Measurements from ENCODE around the gene SNAI3. TPM values are rescaled to one million over a fixed set of nuclear protein-coding genes. Genes with fewer than 3 reads are reported as not detected.

SNAI3 gene
- total and polyA plus RNA-seq, 9 of the 15 experiments (the other 6 are each of a cell fraction or from before 2014, with no cell fraction given): 0.04 to 4.1 (median 0.80) TPM; not detected in 1

DNA sequence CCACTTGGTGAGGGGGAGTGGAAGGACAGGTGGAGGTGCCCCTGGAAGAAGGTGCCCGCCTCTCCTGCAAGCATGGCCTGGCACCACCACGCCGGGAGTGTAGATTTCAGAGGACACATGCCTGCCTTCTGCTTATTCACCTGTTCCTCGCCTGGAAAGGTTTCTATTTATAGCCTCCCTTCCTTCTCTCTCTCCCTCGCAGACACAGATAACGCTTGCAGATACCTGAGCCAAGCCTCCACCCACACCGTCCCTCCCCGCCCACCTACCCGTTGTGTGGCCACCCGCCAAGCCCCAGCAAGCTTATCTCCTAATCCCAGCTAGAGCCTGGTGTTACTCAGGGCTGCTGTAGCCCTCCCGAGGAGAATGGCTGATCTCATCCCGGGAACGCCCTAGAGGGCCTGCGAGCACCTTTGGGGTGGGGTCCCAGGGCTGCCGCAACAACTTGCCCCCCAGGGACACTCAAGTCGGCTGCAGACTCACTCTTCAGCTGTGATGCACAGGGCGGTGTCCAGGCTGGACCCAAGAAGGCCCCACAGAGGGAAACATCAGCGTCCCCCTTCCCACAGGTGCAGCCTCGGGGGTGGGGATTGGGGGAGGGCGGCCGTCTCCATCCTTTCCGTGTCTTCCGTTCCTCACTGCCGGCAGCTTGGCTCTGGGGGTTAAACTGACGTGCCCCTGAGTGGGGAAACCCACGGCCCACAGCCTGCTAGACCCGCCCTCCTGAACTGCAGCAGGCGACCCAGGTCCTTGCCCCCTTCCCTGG lies 1.9 kb upstream of the SNAI3 start (continued):
- TF ChIP-seq, protein P1, sequence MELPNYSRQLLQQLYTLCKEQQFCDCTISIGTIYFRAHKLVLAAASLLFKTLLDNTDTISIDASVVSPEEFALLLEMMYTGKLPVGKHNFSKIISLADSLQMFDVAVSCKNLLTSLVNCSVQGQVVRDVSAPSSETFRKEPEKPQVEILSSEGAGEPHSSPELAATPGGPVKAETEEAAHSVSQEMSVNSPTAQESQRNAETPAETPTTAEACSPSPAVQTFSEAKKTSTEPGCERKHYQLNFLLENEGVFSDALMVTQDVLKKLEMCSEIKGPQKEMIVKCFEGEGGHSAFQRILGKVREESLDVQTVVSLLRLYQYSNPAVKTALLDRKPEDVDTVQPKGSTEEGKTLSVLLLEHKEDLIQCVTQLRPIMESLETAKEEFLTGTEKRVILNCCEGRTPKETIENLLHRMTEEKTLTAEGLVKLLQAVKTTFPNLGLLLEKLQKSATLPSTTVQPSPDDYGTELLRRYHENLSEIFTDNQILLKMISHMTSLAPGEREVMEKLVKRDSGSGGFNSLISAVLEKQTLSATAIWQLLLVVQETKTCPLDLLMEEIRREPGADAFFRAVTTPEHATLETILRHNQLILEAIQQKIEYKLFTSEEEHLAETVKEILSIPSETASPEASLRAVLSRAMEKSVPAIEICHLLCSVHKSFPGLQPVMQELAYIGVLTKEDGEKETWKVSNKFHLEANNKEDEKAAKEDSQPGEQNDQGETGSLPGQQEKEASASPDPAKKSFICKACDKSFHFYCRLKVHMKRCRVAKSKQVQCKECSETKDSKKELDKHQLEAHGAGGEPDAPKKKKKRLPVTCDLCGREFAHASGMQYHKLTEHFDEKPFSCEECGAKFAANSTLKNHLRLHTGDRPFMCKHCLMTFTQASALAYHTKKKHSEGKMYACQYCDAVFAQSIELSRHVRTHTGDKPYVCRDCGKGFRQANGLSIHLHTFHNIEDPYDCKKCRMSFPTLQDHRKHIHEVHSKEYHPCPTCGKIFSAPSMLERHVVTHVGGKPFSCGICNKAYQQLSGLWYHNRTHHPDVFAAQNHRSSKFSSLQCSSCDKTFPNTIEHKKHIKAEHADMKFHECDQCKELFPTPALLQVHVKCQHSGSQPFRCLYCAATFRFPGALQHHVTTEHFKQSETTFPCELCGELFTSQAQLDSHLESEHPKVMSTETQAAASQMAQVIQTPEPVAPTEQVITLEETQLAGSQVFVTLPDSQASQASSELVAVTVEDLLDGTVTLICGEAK (IDR thresholded peaks at IDR 0.05): no peak
- TF ChIP-seq, protein P1 (CRISPR knock-in tag; IDR thresholded peaks at IDR 0.05): no peak
- TF ChIP-seq, protein P2, sequence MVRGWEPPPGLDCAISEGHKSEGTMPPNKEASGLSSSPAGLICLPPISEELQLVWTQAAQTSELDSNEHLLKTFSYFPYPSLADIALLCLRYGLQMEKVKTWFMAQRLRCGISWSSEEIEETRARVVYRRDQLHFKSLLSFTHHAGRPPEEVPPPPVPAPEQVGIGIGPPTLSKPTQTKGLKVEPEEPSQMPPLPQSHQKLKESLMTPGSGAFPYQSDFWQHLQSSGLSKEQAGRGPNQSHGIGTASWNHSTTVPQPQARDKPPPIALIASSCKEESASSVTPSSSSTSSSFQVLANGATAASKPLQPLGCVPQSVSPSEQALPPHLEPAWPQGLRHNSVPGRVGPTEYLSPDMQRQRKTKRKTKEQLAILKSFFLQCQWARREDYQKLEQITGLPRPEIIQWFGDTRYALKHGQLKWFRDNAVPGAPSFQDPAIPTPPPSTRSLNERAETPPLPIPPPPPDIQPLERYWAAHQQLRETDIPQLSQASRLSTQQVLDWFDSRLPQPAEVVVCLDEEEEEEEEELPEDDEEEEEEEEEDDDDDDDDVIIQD (CRISPR knock-in tag; IDR thresholded peaks at IDR 0.05): no peak
- no peak for TF ChIP-seq ATF1 (CRISPR knock-in tag; IDR thresholded peaks at IDR 0.05)
- no peak for TF ChIP-seq ATF1 (tag; IDR thresholded peaks at IDR 0.05)
- TF ChIP-seq SIN3B (IDR thresholded peaks at IDR 0.05; ENCODE audit: low read depth): no peak
- TF ChIP-seq RHOXF2B (CRISPR knock-in tag; conservative IDR thresholded peaks at IDR 0.05): no peak
- no peak for TF ChIP-seq HDGF (IDR thresholded peaks at IDR 0.05)
- TF ChIP-seq RFX7 (CRISPR knock-in tag; IDR thresholded peaks at IDR 0.05): no peak
- TF ChIP-seq, protein P3, sequence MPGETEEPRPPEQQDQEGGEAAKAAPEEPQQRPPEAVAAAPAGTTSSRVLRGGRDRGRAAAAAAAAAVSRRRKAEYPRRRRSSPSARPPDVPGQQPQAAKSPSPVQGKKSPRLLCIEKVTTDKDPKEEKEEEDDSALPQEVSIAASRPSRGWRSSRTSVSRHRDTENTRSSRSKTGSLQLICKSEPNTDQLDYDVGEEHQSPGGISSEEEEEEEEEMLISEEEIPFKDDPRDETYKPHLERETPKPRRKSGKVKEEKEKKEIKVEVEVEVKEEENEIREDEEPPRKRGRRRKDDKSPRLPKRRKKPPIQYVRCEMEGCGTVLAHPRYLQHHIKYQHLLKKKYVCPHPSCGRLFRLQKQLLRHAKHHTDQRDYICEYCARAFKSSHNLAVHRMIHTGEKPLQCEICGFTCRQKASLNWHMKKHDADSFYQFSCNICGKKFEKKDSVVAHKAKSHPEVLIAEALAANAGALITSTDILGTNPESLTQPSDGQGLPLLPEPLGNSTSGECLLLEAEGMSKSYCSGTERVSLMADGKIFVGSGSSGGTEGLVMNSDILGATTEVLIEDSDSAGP (CRISPR knock-in tag; IDR thresholded peaks at IDR 0.05): no peak
- TF ChIP-seq NBN (IDR thresholded peaks at IDR 0.05; ENCODE audit: low read depth): peak; percentile 87
- no peak for TF ChIP-seq BRCA1 (IDR thresholded peaks at IDR 0.05)
- TF ChIP-seq BRCA1 (CRISPR knock-in tag; IDR thresholded peaks at IDR 0.05): no peak
- TF ChIP-seq ELF4 (CRISPR knock-in tag; IDR thresholded peaks at IDR 0.05): 0 out of 2 replicates have a peak, but pooled peaks have one; percentile 4
- TF ChIP-seq, protein P4, sequence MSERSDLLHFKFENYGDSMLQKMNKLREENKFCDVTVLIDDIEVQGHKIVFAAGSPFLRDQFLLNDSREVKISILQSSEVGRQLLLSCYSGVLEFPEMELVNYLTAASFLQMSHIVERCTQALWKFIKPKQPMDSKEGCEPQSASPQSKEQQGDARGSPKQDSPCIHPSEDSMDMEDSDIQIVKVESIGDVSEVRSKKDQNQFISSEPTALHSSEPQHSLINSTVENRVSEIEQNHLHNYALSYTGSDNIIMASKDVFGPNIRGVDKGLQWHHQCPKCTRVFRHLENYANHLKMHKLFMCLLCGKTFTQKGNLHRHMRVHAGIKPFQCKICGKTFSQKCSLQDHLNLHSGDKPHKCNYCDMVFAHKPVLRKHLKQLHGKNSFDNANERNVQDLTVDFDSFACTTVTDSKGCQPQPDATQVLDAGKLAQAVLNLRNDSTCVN (CRISPR knock-in tag; IDR thresholded peaks at IDR 0.05): no peak
- peak; percentile 46; the same call in 1 of the 2 replicates for TF ChIP-seq ESRRA (IDR thresholded peaks at IDR 0.05; ENCODE audit: borderline replicate concordance, low read depth)
- TF ChIP-seq MTA2 (IDR thresholded peaks at IDR 0.05; ENCODE audit: low read depth): peak; percentile 86

Measured in K562 (cell line).